Eye (tissue), 1 donor: Measurements from ENCODE around the gene AKAP17A.

ENCODE experiments used
- DNase-seq: peaks from one replicate; pipeline ENCODE4 v3.0.0-alpha.2; 2015

Gene AKAP17A

DNA sequence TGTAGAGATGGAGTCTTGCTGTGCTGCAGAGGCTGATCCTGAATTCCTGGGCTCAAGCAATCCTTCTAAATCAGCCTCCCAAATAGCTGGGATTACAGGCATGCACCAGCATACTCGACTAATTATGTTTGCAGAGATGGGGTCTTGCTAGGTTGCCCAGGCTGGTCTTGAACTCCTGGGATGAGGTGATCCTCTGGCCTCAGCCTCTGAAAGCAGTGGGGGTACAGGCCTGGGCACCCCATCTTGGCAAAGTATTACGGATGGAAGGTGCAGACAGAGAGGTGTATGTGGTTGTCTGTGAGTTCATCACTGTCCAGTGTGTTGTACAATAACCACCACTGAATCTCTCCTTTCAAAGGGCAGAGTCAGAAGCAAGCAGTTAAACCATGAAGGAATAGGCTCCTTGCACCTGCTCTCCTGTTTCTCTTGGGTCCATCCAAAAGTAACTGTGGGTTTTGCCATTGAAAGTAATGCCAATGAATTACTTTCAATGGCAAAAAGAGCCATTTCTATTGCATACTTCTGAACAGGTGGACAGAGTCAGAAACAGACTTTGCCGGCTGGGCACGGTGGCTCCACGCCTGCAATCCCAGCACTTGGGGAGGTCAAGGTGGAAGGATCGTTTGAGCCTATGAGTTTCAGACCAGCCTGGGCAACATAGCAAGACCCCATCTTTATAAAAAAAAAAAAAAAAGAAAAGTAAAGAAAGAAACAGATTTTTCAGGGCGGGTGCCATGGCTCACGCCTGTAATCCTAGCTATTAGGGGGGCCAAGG is 7.0 kb upstream of the AKAP17A start:
- no peak for DNase-seq

DNA sequence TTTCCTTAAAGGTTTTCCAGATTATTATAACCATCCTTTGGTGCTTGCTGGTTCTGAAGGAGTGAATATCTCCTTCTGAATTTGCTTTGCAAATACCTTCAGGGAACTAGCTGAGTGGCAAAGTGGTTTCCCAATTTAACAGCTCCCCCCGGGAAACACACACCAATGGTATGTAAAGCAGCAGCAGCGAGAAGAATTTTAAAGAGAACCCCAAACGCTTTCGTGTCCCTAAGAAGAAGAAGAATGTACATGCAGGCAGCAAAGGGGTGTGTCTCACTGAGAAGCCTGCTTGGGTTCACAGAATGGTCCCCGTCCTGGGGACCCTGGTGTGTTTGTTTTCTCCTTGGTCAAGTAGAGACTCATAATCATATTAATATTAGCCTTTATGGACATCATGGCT is 4.2 kb upstream of the AKAP17A start:
- DNase-seq = no peak

DNA sequence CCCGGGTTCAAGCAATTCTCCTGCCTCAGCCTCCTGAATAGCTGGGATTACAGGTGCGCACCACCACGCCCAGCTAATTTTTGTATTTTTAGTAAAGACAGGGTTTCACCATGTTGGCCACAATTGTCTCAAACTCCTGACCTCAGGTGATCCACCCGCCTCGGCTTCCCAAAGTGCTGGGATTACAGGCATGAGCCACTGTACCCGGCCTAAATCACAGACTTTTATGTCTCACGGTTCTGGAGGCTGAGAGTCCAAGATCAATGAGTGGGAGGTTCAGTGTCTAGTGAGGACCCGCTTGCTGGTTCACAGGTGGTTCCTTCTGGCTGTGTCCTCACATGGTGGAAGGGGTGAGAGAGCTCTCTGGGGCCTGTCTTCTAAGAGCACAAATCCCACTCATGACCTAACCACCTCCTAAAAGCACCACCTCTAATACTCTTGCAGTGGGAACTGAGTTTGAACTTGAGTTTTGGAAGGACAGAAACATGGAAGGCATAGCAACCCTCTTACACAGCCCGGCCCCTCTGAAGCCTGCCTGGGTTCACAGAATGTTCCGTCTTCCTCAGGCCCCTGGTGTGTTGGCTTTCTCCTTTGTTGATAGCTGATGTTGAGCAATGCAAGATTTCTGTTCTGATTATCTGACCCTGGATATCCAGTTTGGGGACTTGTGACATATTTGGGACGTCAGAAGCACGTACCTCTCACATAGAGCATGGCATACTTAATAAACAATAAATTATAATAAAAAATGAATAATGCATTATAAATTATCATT is 1.9 kb upstream of the AKAP17A start:
- DNase-seq = no peak

DNA sequence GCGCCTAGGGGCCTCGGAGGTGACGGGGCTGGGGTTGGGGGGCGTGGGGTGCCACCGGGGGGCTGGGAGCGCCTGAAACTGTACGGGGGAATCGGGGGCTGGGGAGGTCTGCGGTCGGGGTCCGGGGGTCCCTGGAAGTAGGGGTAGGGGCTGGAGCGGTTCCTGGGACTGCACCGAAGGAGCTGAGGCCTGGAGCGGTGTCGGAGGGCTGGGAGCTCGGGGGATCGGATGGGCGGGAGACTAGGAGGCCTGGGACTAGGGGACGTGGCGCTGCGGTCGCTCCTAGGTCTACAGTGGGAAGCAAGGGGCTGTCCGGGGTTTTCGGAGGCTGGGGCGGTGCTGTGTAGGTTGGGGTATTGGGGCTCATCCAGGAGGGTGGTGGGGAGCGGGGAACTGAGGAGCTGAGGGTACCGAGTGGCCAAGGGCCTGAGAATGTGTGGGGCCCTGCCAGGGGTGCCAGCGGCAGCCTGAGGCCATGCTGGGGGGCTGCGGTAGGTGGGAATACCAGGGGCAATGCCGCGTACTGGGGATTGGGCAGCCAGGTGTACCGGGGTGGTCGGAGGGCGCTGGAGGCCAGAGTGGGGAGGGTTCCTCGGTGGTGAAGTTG is 562 bp downstream of the AKAP17A start:
- DNase-seq = peak; percentile 21

DNA sequence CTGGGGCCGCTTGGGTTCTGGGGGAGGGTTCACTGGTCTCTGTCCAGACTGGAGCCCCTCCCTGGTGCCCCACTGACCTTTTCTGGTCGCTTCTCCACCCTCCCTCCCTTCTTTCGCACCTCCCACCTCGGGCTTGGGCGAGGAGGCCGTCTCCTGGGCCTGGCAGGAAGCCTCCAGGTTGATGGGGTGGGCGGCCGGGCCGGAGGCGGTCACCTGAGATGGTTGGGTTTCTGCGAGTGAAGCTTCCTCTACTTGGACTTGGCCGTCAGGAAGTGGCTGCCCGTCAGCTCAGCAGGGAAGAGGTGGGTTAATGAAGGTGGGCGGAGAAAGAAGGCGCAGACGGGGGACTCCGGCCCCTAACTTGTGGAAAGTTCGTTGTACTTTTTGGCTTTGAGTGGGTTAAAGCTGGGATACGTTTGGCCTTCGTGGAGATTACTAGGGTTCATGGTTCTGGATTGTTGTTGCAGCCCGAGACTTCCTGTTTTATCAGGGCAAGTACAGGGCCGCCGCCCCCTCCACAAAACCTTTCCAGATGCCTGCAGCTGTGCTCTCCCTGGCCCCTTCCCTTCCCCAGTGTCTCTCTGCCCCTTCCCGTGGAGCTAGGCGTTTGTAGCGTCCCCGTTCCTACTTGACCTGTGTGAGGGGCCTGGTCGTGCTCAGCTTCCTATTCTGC is 1.2 kb downstream of the AKAP17A start:
- DNase-seq = no peak

DNA sequence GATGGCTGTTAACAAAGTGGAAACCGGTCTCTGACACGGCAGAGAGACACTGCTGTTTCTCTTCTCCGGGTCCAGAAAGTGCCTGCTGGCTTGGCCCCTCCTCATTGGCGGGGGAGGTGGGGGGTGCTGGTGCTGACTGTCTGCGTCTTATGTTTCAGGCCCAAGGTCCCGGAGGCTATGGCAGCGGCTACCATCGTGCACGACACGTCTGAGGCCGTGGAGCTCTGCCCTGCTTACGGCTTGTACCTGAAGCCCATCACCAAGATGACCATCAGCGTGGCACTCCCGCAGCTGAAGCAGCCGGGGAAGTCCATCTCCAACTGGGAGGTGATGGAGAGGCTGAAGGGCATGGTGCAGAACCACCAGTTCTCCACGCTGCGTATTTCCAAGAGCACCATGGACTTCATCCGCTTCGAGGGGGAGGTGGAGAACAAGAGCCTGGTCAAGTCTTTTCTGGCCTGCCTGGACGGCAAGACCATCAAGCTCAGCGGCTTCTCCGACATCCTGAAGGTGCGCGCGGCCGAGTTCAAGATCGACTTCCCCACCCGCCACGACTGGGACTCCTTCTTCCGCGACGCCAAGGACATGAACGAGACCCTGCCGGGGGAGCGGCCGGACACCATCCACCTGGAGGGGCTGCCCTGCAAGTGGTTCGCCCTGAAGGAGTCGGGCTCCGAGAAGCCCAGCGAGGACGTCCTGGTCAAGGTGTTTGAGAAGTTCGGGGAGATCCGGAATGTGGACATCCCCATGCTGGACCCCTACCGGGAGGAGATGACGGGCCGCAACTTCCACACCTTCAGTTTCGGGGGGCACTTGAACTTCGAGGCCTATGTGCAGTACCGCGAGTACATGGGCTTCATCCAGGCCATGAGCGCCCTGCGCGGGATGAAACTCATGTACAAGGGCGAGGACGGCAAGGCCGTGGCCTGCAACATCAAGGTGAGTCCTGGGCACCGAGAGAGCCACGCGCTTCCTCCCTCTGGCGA is 2.2 kb downstream of the AKAP17A start:
- no peak for DNase-seq

DNA sequence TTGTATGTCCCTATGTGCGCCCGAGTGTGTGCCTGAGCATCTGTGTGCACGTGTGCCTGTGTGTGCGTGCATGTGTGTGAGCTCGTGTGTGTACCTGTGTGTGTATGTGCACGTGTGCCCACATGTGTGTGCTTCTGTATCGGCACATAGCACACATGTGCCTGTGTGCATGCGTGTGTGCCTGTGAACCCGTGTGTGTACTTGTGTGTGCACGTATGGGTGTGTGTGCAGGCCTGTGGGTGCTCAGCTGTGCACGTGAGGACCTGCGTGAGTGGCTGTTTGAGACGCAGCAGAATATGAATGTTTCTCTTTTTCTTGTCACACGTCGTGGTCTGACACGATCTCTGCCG is 4.3 kb downstream of the AKAP17A start:
- no peak for DNase-seq

DNA sequence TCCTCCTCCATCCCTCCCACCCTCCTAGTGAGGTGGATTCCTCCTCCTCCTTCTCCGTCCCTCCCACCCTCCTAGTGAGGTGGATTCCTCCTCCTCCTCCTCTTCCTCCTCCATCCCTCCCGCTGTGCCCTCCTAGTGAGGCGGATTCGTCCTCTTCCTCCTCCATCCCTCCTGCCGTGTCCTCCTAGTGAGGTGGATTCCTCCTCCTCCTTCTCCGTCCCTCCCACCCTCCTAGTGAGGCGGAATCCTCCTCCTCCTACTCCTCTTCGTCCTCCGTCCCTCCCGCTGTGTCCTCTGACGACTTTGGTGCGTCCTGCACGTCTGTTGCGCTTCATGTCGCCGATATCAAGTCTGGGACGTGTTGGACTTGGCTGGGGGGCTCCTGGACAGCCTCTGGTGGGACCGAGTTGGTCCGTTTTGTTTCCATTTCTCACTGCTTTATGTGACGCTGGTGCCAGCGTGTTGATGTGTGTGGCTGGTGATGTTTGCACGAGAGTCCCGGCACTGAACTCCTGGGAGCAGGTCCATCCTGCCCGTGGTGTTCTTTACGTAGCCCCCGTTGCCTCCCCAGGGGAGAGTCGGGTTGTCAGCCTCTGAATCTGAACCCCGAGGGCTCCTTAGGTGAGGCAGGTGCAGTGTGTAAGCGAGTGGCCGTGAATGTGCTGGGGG is 5.4 kb downstream of the AKAP17A start:
- no peak for DNase-seq

DNA sequence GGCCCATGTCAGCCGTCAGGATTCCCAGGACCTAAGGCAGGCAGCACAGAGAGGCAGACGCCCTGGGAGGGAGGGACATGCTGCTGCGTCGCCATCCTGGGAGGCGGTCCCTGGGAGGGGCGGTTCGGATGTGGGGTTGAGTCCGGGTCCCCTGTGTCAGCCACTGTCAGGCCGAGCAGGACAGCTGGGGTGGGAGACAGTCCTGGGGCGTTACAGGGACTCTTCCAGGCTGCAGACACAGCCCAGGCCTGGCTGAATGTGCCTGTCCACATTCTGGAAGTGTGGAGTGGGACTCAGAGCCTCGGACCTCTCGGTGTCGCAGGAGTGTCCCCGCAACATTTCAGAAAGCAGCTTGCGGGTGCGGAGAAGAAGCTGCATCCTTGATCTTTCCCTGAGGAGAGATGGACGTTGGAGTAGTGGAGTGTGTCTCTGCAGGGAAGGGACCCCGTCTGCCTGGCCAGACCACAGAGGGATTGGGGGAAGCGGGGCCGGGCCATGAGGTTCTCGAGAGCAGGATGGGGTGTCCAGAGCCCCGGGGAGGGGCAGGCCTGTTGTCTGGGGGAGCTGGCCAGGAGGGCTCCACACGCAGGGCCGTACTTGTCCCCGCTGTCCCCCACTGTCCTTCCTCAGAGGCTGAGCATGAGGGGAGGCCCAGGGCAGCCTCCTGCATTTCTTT is 6.1 kb downstream of the AKAP17A start:
- DNase-seq = no peak

DNA sequence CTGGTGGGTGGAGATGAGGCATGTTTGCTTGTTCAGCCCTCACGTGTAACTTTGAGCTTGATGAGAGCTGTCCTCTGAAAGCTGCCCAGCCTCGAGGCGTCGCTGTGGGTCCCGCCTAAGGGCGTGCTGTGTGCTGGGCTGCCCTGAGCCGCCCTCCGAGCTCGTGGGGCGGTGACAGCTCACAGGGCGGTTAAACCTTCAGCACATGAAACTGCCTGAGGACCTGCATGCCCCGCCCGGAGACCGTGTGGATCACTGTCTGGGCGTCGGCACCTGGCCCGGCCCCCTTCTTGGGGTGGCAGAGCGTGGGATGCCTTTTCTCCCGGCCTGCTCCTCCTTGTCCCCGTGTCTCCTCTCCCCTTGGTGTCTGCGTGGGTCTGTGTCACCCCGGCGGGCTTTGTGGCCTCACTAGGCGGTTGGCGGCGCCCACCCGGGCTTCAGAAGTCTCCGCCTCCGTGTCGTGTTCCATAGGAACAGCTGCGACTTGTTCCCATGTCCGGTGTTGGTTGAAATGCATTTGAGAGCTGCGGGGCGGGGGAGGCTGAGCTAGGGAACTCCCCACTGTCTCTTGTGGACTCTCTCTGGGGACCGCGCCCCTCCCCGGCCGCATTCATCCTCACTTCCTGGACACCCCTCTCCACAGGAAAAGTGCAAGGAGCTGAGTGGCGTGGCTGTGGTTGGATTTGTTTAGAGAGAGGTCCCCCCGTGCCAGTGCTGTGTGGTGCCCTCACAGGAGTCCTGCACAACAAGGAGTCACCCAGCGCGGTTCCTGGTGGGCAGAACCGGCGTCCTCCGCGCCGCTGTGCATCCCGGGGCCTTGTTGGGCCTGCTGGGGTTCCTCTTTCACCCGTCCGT is 6.8 kb downstream of the AKAP17A start:
- DNase-seq = no peak

DNA sequence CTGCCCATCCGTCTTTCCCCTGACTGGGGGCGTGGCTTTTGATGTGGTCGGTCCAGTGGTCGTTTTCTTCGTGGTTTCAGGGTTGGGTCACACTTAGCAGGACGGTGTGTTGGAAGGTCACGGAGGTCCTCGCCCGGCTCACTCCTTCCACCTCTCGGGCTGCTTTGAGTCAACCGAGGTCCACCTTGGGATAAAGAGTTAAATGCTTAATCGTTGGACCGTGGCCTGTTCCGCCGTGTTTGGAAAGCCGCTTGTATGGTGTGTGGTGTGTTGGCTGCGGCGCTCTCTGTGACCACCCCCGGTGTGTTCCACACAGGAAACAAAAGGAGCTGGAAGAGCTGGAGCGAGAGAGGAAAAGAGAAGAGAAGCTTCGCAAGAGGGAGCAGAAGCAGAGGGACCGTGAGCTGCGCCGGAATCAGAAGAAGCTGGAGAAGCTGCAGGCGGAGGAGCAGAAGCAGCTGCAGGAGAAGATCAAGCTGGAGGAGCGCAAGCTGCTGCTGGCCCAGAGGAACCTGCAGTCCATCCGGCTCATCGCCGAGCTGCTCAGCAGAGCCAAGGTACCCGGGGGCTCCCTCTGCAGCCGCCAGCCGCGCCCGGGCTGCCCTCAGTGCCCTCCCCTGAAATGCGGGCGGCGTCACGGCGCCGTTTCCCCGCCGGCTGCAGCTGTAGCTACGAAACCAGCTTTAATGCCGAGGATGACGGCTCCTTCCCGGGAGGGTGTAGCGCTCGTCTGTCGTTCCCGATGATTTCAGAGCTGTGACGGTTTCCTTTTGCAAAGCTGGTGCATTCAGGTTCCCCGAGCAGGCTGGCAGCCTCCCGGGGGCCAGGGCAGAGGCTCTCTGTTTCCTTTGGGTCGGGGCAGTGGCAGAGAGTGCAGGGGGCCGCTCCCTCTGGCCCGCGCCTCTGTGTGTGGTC is 7.7 kb downstream of the AKAP17A start:
- no peak for DNase-seq

DNA sequence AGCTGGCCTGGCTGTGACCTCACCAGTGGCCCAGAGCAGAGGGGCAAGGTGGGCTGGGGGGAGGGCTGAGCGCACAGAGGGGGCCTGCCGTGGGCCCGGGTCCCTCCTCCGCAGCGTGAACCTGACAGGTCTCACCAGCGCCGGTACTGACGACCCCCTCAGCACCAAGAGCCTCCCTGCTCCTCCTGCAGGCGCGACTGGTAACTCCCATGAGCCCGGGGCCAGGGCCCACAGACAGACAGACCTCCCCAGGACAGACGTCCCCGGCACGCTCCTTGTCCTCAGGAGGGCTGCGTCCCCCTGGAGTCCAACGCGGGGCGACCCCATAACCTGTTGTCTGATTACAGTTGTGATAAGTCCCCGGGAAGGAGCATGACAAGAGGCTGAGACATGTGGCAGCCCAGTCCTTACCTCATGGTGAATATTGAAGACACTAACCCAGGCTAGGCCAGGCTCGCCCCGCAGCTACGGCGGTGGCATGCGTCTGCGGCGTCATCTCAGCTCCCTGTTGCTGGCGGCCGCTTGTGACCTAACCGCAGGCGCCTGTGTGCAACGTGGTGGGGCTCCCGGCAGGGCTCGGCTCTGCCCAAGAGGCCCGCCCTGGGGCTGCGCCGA is 8.5 kb downstream of the AKAP17A start:
- DNase-seq = no peak

DNA sequence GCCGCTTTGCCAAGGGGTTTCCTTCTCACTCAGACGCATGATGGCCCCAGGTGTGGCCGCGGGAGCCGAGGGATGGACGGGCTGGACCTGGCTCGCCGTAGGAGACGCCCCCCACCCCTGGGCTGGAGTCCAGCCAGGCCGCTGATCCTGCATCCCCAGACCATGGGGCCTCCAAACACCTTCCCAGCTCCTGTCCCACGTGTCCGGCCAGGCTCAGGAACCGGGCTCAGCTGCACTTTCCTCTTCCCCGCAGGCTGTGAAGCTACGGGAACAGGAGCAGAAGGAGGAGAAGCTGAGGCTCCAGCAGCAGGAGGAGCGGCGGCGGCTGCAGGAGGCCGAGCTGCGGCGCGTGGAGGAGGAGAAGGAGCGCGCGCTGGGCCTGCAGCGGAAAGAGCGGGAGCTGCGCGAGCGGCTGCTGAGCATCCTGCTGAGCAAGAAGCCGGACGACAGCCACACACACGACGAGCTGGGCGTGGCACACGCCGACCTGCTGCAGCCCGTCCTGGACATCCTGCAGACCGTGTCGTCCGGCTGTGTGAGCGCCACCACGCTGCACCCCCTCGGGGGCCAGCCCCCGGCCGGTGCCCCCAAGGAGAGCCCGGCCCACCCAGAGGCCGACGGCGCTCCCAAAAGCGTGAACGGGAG is 9.1 kb downstream of the AKAP17A start:
- DNase-seq = no peak

DNA sequence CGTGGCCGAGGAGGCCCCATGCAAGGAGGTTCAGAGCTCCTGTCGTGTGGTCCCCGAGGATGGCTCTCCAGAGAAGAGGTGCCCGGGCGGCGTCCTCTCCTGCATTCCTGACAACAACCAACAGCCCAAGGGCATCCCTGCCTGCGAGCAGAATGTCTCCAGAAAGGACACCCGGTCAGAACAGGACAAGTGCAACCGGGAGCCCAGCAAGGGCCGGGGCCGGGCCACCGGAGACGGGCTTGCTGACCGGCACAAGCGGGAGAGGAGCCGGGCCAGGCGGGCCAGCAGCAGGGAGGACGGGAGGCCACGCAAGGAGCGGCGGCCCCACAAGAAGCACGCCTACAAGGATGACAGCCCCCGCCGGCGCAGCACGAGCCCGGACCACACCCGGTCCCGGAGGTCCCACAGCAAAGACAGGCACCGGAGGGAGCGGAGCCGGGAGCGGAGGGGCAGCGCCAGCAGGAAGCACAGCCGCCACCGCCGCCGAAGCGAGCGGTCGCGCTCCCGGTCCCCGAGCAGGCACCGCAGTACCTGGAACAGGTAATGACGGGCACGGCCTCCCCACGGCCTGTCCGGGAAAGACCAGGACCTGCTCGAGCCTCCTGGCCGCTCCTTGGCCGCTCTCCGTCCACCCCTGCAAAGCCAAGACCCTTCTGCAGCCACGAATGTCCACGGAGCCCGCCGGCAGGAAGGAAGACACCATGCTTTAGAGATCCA is 9.8 kb downstream of the AKAP17A start:
- DNase-seq = no peak

DNA sequence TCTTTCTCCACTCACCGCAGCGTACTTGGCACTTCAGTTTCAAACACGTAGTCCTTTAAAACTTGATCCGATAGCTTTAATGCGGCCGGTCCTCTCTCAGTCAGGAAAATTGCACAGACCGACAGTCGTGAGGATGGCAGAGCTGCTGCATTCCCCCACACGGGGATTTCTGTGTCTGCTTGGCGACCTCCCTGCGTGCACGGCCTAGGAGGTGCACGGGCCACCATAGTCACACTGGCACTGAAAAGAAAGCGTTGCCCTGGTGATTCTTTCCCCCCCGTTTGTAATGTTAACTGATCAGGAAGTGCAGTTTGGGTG is 10.3 kb downstream of the AKAP17A start:
- no peak for DNase-seq

DNA sequence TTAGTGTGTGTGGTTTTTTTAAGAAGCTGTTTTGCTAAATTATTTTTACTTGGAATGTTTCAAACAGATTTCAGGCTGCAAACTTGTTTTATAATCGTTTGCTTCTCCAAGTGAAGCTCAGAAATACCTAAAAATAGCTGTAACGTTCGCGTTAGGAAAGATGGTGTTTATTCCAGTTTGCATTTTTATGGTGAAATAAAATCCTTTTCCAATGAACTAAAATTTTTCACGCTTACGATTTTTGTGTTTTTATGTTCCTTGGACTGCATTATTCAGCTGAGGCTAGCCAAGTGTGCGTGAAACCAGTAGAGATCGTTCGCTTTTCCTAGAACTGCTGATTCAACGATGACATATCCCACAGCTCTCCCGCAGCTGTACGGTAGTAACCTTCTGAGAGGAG is 10.9 kb downstream of the AKAP17A start:
- DNase-seq = no peak

DNA sequence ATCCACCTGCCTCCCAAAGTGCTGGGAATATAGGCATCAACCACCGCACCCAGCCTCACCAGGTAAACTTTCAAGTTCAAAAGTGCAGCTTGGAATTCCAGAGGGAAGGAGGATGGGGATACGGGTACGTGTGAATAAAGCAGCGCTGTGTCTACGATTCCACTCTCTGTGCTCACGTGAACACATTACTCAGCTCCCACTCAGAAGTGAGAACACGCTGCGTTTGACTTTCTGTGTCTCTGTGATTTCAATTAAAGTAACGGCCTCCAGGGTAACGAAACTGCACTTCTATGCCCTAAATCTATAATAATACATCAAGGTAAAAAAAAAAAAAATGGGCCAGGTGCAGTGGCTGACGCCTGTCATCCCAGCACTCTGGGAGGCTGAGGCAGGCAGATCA is 15.1 kb downstream of the AKAP17A start:
- DNase-seq = no peak

DNA sequence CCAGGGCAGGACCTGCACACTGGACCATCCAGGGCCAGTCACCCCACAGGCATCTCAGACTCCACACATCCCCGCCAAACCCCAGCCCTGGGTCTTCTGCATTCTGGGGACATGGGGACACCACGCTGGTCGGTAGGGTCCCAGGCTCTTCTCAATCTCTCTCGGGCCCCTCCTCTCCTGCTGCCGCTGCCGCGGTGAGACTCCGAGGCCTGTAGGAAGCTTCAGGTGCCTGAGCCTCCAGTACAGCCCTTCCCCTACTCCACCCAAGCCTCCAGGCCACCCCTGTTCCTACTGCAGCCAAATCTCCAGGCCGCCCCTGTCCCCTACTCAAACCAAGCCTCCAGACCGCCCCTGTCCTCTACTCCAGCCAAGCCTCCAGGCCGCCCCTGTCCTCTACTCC is 17.9 kb downstream of the AKAP17A start:
- no peak for DNase-seq
